T-helper 2 cell treated with Interferon-gamma antibody and Interleukin-4, amounts not matched to agents 100 ng/mL and 5 ng/mL, for 36 hours (primary cell): ENCODE data around the gene USP20. TPM values are rescaled to one million over a fixed set of nuclear protein-coding genes. Genes with fewer than 3 reads are reported as not detected.

Experiments
- intact Hi-C: fragments of 100-400 bp; cut with micrococcal nuclease; formaldehyde crosslinking; loops from one replicate; pipeline ENCODE4 v1.15.1; 2023
- total RNA-seq: library from RNA; stranded (reverse); gene quantifications from 2 replicates; pipeline ENCODE4 v1.2.3, GENCODE V29; 2022

USP20 gene
- total RNA-seq, 1 donor from 2014 or later = 78.4 TPM

GRCh38 chr9:129871046-129871445 is 35.8 kb downstream of the USP20 start:
- intact Hi-C loops = no loop called here

DNA sequence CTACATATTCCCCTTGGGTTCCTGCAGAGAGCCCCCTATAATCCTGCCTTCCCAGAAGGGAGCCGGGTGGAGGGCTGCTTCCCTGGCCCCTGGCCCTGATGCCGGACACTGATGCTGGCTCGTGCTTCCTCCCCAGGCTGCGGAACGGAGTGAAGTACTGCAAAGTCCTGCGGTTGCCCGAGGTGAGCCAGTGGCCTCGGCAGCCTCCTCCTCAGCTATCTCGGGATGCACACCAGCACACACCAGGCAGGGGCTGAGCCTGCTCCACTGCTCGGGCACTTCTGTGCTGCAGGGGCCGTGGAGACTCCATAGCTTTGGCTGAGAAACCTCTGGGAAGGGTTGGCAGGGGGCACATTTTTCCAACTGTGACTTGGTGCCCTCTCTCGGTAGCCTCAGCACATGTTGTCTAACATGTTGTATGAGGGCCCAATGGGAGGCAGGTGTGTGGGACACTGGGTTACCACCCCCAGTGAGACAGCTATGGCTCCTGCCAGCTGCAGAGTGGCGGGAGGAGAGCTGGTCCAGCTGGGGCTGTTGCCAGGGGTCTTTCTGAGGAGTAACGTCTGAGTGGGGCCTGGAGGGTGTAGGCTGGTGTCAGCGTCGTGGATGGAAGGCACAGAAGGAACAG is 38.4 kb downstream of the USP20 start:
- intact Hi-C loops = no loop called here

GRCh38 chr9:129874261-129875101 is 39.2 kb downstream of the USP20 start:
- intact Hi-C loops = no loop called here

DNA sequence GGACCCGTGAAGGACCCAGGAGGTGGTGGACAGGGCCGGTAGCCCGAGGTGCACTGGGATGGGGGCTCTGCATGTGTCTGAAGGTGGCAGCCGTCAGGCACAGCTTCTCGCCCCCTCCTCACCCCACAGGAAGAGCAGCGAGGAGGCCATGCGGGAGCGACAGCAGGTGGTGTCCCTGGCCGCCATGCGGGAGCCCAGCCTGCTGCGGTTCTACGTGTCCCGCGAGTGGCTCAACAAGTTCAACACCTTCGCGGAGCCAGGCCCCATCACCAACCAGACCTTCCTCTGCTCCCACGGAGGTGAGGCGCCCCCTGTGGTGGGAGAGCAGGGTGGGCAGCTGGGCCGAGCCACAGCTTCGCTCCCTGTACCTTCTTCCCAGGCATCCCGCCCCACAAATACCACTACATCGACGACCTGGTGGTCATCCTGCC is 39.9 kb downstream of the USP20 start:
- intact Hi-C loops = no loop called here

- intact Hi-C loops = no loop called here
Measured at GRCh38 chr9:129875687-129876395, 40.6 kb downstream of the USP20 start.

GRCh38 chr9:129876815-129877214 is 41.6 kb downstream of the USP20 start:
- intact Hi-C loops = no loop called here

DNA sequence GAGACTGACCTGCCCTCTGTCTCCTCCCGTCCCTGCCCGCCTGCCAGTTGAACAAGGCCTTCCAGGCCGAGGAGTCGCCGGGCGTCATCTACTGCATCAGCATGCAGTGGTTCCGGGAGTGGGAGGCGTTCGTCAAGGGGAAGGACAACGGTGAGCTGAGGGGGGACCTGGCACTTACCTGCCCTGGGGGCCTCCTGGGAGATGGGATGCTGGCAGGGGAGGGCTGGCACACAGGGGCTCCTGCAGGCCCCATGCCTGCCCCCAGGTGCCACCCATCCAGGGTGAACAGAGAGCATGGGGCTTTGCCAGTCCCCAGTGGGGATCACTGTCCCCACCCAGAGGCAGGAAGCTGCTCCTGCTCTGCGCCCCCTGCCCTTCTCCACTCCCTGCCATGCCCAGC is 43.0 kb downstream of the USP20 start:
- intact Hi-C loops = no loop called here

GRCh38 chr9:129879103-129879699 is 43.9 kb downstream of the USP20 start:
- intact Hi-C loops = no loop called here

DNA sequence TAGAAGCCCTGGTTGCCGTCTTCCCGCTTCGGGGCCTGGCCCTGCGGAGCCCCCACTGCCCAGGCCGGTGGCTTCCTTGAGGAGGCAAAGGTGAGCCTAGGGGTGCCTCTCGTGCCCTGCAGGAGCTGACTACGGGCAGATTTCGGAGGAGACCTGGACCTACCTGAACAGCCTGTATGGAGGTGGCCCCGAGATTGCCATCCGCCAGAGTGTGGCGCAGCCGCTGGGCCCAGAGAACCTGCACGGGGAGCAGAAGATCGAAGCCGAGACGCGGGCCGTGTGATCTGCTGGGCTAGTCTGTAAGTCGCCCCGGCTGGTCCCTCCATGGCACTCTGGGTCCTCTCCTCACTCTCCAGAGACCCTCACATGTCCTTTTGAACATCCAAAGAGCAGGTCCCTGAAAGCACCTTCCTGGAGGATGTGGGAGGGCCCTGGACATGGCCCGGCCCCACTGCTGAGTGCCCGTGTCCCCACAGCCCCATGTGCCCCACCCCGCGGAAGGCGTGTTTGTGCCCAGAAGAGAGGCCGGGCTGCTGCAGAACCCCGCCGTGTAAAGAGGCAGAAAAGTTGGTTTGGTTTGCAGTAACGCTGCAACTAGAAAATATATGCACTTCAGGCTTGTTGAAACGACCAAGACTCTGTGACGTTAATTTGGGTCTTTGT is 44.9 kb downstream of the USP20 start:
- intact Hi-C loops = no loop called here

- intact Hi-C loops = no loop called here
Measured at GRCh38 chr9:129880654-129881546, 45.6 kb downstream of the USP20 start.

DNA sequence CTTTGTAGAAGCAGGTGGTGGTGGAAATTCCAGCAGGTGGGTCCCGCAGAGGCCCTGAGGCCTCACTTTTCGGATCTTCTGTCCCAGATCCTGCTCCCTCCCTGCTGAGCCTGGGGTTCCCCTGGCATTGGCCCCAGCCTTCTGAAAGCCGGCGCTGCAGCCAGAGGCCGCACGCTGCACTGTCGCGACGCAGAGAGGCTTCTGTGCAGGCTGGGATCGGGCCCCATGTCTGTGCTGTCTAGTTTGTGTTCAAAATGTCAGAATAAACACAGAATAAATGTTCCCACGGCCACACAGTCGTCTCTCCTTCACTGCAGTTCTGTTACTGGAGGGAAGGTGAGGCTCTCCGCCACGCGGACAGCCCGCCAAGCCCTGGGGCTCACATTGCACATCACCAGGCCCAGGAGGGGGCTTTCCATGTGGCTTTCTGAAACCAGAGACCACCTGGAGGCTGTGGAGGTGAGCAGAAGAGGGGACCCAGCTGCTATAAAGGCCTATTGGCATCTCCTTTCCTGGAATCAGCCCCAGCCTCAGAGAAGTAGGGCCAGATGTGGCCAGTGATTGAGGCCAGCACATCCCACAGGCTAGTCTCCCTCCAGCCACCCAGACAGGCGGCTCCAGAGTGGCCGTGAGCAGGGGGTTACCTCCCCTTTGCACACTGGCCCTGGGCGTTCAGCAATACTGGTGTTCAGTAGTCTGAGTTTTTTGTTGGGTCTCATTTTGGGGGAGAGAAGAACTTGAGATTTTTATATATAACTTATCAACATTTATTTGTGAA is 46.5 kb downstream of the USP20 start:
- intact Hi-C loops = no loop called here

- intact Hi-C loops = loop anchor here (1.0 to 5.0 kb wide), 9 partner anchors 15 to 358 kb away; partner anchors contain the start of genes C9orf78, FNBP1, GPR107 and NTMT1
Measured at GRCh38 chr9:129884220-129885017, 49.2 kb downstream of the USP20 start.

DNA sequence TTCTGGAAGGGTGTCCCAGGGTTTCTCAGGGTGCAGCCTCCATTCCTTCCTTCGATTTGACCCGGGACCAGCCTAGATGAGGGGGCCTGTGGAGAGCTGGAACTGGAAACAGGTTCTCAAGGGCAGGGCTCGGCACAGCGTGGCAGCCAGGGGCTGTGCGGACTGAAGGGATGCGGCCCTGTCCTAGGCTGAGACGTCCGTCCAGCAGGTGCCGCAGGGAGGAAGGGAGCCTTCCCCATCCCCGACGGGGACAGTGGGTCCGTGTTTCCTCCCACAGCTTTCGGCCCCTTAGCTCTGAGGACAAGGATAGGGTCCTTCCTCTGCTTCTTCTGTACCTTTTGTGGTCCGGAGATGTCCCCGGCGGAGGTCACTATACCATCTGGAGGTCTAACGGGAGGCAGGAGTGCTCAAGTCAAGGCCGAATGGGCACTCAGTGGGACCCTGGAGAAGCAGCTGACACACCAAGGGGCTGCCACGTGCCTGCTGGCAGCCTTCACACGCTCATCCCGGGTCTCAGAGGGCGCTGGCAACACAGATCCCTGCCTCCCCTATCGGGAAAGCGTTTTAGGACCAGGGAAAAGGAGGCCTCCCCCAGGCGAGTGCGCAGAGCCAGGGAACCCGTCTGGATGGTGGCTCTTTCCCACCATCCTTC is 49.9 kb downstream of the USP20 start:
- intact Hi-C loops = loop anchor here (1.0 to 5.0 kb wide), 6 partner anchors 47 to 357 kb away; partner anchors contain the start of genes FNBP1, GPR107, NTMT1 and TOR1A

DNA sequence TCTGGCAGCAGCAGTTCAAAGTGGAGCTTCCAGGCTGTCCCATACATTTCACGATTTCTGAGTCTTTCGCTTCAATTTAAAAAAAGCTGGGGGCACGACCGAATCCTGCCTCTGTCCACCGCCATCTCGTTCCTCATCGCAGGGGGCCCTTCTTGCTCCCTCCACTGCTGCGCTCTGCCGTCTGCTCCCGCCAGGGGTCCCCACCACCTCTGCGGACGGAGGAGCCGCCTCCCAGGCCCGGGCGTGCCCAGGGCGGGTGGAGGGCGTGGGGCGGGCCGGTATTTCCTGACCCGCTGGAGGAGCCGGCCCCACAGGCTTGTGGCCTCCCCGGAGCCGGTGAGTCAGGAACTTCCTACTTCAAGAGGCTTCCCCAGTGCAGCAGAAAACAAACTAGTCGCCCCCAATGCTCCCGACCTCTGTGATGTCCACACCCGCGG is 50.4 kb downstream of the USP20 start:
- intact Hi-C loops = loop anchor here (1.0 to 5.0 kb wide), 6 partner anchors 47 to 357 kb away; partner anchors contain the start of genes FNBP1, GPR107, NTMT1 and TOR1A

DNA sequence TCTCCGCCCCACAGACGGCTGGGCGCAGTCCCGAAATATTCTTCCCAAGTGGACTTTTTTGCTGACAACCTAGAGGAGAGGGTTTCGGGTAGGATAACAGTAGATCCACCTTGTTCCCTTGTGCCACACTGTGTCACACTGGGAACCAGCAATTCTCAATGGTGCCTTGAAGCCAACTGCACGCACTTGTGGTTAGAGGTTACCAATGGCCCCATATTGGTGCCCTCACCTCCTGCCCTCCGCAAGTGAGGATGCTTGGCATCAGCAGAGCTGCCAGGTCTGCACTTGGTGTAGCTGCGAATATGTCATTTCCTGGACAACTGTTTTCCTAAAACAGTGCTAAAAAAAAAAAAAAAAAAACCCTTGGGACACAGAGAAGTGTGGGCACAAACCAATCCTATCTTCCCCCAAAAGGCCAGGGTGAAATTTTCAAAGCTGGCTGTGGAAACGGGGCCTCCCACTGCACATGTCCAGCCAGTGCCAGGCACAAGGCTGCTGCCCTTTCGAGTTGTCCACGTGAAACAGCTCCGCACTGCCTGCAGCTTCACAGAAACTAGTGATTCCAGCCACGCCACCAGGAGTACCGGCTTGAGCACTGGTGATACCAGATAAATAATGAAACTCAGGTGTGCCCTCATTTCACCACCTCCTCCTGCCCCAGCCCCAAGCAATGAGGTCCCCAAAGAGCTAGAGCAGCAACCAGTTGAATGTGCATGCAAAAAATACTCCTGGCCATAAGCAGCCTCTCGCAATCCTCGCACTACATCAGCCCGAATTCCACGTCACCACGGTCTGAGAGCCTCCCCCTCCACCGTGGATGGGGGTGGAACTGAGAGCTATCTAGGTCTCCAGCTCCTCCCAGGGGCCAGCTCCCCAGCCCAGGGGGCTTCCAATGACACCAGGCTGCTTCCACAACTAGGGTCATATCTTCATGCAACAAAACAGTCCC is 51.2 kb downstream of the USP20 start:
- intact Hi-C loops = loop anchor here (5.0 kb wide), 3 partner anchors 46 to 356 kb away; partner anchors contain the start of gene NTMT1
